Mucosa of descending colon (tissue), 3 donors: ENCODE results near the gene HEG1. TPM values are rescaled to one million over a fixed set of nuclear protein-coding genes. Genes with fewer than 3 reads are reported as not detected.
"Not testable (repeated sequence)": the region's sequence is repeated elsewhere in the genome, so short reads cannot be mapped to it uniquely, and the experiment has no call there.

ENCODE experiments used
- ATAC-seq: fragments of 200-7000 bp; cut with Tn5 transposase; one replicate; pipeline ENCODE4 v1.9.1; 2020; ENCODE audit warnings: mild to moderate bottlenecking, moderate library complexity
- DNase-seq, 3 donors: peaks; one replicate each; pipeline ENCODE4 v3.0.0-alpha.2; 2020
- H3K36me3 ChIP-seq: fragments of 200-600 bp; one replicate; pipeline ENCODE4 v1.8.0; 2021; ENCODE audit warnings: low read depth, mild to moderate bottlenecking
- H3K4me1 ChIP-seq: fragments of 200-600 bp; one replicate; pipeline ENCODE4 v1.8.0; 2021; ENCODE audit warnings: low read depth, mild to moderate bottlenecking
- H3K4me3 ChIP-seq: fragments of 200-600 bp; one replicate; pipeline ENCODE4 v1.8.0; 2021; ENCODE audit warnings: mild to moderate bottlenecking
- H3K9me3 ChIP-seq: fragments of 200-600 bp; one replicate; pipeline ENCODE4 v1.8.0; 2021; ENCODE audit warnings: mild to moderate bottlenecking
- CTCF ChIP-seq: fragments of 200-600 bp; IDR thresholded peaks from one replicate; pipeline ENCODE4 v1.8.0; 2022; ENCODE audit warnings: antibody characterized with exemption, mild to moderate bottlenecking
- intact Hi-C, 2 donors: fragments of 100-400 bp; cut with DNase I in 1 of 2; cut with micrococcal nuclease in 1 of 2; formaldehyde crosslinking; loops; one replicate each; pipeline versions ENCODE4 v1.11.0 to v1.11.1; 2022; cut with DNase I, micrococcal nuclease
- total RNA-seq, 3 donors: library from RNA; stranded (reverse); fragmentation: NEBNext Ultra II Directional in 2 of 3; extraction: Animal tissue kit (Norgen Biotek cat#: 25700) in 2 of 3; gene quantifications; one replicate each; pipeline versions ENCODE4 v1.2.1 to v1.2.4, GENCODE V29; 2021 to 2023
- donor health status: DM: no; HTN: no; CAD: no; lungs with moderate emphysema.
- donor health status: DM: no; HTN: no; CAD: no.
- donor health status: DM: no; HTN: yes; CAD: no.

HEG1 gene
- total RNA-seq, 3 donors from 2014 or later = 7.4 to 45.3 (median 15.0) TPM

- Histone ChIP-seq H3K9me3 (no peaks in the 10 kb centered on the region), H3K4me3 (no peak overlapping the region), H3K36me3 (no peaks in the 10 kb centered on the region), H3K4me1 (no peaks in the 10 kb centered on the region)
- TF ChIP-seq CTCF = no peak
- intact Hi-C loops = no loop called here
- DNase-seq = no peak
- ATAC-seq = no peak
Measured at GRCh38 chr3:125083776-125084175, 28.0 kb upstream of the HEG1 start.

DNA sequence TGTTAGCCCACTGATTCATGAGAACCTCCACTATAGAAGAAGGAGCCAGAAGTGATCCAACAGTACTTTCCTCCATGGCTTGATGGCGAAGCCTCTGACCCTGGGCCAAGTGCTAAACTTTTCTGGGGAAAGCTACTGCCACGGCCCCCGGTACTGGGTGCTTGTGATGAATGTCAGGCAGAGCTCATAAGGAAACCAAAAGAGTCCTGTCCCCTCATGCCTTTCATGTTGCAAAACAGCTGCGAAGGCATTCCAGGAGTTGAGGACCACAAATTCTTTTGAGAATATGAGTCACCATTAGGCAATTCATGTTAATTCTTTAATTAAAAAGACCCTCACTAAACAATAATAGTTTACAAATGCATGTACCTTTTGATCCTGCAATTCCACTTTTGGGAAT is 26.5 kb upstream of the HEG1 start:
- DNase-seq, H3K4me3 ChIP-seq, H3K9me3 ChIP-seq, ATAC-seq, H3K4me1 ChIP-seq, intact Hi-C loops, H3K36me3 ChIP-seq: not testable (repeated sequence)

- no peak overlapping the region for H3K4me3 ChIP-seq
- intact Hi-C loops = no loop called here
- H3K4me1 ChIP-seq = no peaks in the 10 kb centered on the region
- no peak for DNase-seq
- TF ChIP-seq CTCF = no peak
- H3K36me3 ChIP-seq = no peaks in the 10 kb centered on the region
- ATAC-seq = no peak
- no peaks in the 10 kb centered on the region for H3K9me3 ChIP-seq
Measured at GRCh38 chr3:125080077-125080476, 24.3 kb upstream of the HEG1 start.

DNA sequence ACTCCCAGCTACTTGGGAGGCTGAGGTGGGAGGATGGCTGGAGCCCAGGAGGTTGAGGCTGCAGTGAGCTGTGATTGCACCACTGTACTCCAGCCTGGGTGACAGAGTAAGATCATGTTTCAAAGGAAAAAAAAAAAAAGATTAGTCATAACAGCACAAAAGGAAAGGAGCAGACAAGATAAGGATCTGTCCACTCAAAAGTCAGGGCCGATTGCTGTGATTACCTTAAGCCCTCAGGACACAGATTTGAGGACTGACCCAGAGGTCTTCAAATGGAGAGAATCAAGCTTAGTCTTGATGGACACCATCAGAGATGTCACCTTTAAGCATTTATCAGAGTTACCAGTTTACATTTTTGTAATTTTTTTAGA is 23.9 kb upstream of the HEG1 start:
- H3K36me3 ChIP-seq = no peaks in the 10 kb centered on the region
- no peak for TF ChIP-seq CTCF
- no peaks in the 10 kb centered on the region for H3K9me3 ChIP-seq
- intact Hi-C loops = no loop called here
- ATAC-seq (no peak), DNase-seq (no peak)
- no peak overlapping the region for H3K4me3 ChIP-seq
- no peaks in the 10 kb centered on the region for H3K4me1 ChIP-seq

GRCh38 chr3:125078951-125079674 is 23.3 kb upstream of the HEG1 start:
- intact Hi-C loops = no loop called here
- ATAC-seq (no peak), DNase-seq (no peak)
- no peak overlapping the region for H3K4me3 ChIP-seq
- TF ChIP-seq CTCF = no peak
- H3K9me3 ChIP-seq = no peaks in the 10 kb centered on the region
- no peaks in the 10 kb centered on the region for H3K4me1 ChIP-seq
- no peaks in the 10 kb centered on the region for H3K36me3 ChIP-seq

DNA sequence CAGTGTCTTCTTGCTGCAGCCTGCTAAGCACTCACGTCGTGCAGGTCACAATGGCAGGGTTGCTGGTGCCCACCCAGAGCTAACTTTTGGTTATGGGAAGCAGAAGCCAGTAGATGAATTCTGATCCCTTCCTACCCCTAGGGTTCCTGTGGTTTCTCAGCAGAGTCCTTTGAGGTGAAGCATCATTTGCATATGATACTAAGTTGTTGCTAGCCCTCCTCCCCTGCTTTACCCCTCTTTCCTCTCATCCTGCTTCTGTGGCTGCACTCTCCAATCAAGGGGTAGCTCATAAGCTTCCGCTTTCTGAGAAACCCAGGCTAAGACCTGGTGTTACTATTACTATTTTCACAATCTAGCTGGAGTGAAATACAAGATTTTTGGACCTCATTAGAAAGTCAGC is 22.1 kb upstream of the HEG1 start:
- DNase-seq (no peak), ATAC-seq (no peak)
- Histone ChIP-seq H3K4me1 (no peaks in the 10 kb centered on the region), H3K9me3 (no peaks in the 10 kb centered on the region), H3K4me3 (no peak overlapping the region), H3K36me3 (no peaks in the 10 kb centered on the region)
- TF ChIP-seq CTCF = no peak
- intact Hi-C loops = no loop called here
